GM13977 (cell line): ENCODE measurements around the gene EIPR1.

Experiments
- DNase-seq: peaks from one replicate; pipeline ENCODE4 v3.0.0; 2012; ENCODE audit warnings: low spot score
- CTCF ChIP-seq: IDR thresholded peaks from 2 replicates; pipeline ENCODE4 v1.5.1; 2012; ENCODE audit warnings: mild to moderate bottlenecking, control low read depth; ENCODE audit not compliant: insufficient read depth; ENCODE audit errors: extremely low read depth, missing control alignments
- in situ Hi-C: fragments of 300-500 bp; cut with MboI; formaldehyde crosslinking; loops from one replicate; pipeline ENCODE4 v1.12.0; 2022; ENCODE audit warnings: low sequenced_read_pairs, low pct_unique_long_range_greater_than_20kb, mixed read lengths, inconsistent platforms; ENCODE audit not compliant: unreplicated experiment

Gene EIPR1

GRCh38 chr2:3263487-3263886, 114.1 kb downstream of the EIPR1 start:
- in situ Hi-C loops, result no loop called here
- no peak for DNase-seq
- no peak for TF ChIP-seq CTCF

GRCh38 chr2:3262437-3263388, 114.9 kb downstream of the EIPR1 start:
- in situ Hi-C loops, result no loop called here
- no peak for DNase-seq
- no peak for TF ChIP-seq CTCF

DNA sequence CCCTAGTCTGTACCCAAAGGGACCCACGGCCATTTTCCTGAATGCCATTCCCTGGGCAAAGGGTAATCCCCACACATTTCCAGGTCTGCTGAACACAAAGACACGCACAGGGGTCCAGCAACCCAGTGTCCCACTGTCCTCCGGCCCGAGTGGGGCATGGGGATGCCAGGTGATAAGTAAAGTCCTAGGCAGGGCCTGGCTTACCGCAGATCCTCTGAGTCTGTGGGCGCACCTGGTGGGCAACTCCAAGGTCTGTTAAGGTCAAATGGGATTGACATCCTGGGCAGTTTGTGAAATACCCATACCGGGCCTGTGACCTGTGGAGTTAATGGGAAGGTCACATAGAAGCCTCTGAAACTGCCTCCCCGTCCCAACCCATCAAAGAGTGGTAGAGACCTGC, 116.1 kb downstream of the EIPR1 start:
- in situ Hi-C loops, result no loop called here
- DNase-seq, result no peak
- TF ChIP-seq CTCF, result no peak

DNA sequence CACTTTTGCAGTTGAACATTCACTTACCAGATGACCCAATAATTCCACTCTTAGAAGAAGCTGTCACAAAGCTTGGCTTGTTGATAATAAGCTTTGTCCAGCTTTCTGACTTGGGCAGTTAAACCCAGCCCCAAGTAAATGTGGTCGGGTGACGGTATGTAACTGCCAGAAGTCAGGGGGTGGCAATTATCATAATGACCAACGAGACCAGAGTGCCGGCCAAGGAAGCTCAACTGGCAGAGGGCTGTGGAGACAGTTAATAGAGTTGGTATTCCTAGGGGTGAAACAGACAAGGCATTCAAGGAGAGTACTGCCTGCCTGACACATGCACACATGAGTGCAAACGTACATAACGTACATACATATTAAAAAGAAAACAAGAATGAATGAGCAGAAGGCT, 116.7 kb downstream of the EIPR1 start:
- no peak for TF ChIP-seq CTCF
- no peak for DNase-seq
- in situ Hi-C loops, result no loop called here

DNA sequence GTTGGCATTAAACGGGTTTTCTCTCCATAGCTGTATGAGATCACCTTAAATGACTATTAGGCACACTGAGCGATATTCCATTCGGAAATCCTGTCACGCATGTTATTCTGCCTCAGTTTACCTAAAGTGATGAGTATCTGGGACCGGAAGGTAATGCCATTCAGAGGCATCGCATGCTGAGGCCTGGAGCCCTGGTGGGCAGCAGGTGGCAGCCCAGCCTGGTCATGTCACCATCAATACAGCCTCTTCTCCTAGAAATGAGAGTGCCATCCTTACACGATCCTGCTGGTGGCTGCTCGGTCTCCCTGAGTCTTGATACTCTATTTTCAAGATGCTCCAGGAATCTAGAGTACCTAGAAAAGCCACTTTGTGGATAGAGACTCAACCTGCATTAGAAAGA, 119.8 kb downstream of the EIPR1 start:
- no peak for DNase-seq
- in situ Hi-C loops, result no loop called here

DNA sequence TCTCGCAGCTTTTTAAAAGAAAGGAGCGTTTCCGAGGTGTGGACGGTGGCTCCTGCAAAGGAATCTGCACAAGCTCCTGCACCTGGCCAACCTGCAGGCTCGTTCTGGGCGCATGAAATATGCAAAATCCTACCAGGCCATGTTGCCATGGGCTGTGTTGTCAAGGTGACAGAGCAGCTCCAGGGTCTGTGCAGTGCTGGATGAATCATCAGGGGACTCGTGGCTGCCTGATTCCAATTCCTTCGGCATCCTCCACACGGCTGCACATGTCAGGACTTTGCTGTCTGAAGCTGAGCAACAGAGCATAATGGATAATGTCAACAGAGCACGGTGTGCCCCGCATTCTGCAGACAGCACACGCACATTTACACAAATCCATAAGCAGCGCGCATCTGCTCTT, 120.5 kb downstream of the EIPR1 start:
- no peak for TF ChIP-seq CTCF
- DNase-seq, result no peak
- in situ Hi-C loops, result no loop called here

More for the DNA sequence above, 119.8 kb downstream of the EIPR1 start:
- TF ChIP-seq CTCF, result no peak
